ENCODE data around the gene SRL.

DNA sequence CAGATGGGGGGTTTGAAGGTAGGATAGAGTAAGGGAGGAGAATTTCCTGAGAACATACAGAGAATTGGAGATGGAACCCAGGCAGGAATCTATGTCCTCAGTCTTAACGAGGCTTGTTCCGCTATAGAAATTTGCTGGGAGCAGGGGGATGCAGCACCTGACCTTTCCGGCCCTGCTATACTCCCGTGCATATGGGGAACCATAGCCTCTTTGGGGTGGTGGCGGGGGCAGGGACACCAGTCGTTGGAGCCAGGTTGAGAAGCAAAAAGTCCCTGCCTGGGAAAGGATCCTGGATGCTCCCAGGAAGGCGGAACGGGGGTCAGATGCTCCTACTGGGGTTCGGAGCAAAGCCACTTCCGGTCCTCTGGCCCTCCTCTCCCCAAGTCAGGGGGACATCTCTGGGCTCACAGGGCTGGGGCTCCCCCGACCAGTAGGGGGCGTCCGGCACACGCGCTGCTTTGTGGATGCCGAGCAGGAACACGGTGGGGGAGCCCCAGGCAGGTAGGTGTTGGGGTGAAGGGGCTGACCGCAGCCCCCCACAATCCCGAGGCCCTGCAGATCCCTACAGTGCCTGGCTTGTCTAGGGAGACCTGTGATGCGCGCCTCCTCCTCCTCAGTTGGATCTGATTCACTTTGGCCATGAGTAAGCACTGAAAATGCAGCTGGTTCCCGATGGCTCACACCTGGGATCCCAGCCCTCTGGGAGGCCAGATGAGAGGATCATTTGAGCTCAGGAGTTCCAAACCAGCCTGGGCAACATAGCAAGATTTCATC, 46.5 kb upstream of the SRL start:
- TF ChIP-seq CTCF (IDR thresholded peaks at IDR 0.05) = peak; percentile 78 to 97 (median 90)
- no peak for TF ChIP-seq POLR2A (IDR thresholded peaks at IDR 0.05)
